GM21825 (cell line): ENCODE measurements around the gene MROH2B.

Source experiments
- ATAC-seq: cut with Tn5 transposase; IDR thresholded peaks from one replicate; pipeline ENCODE4 v1.9.1; 2021; ENCODE audit warnings: mild to moderate bottlenecking, moderate library complexity; ENCODE audit not compliant: unreplicated experiment

MROH2B gene

DNA sequence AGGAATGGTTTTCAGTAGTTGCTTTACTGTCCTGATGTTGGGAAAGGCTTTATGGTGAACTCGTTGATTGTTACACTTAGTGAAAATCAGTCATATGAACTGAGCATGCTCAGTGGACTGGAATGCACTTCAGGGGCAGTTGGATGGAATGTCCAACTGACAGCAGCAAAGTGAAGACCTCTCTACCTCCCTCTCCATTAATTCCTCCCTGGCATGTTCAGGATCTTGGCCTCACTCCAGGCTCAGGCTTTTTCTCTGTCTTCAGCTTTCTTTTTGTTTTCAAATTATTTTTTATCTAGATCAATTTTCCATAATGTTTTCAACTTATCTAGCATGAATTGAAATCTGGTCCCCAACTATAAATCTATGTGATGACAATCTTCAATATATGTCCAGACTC lies at the start of gene MROH2B:
MROH2B (minus strand) TSS at position 101 of the 400 bp plus-strand sequence. CDS start 490 bp downstream, outside the sequence.
- ATAC-seq = no peak

GRCh38 chr5:41120600-41120999 lies 49.5 kb upstream of the MROH2B start:
- ATAC-seq = no peak

- ATAC-seq = no peak
Observed at GRCh38 chr5:41118177-41118576, 47.0 kb upstream of the MROH2B start.

DNA sequence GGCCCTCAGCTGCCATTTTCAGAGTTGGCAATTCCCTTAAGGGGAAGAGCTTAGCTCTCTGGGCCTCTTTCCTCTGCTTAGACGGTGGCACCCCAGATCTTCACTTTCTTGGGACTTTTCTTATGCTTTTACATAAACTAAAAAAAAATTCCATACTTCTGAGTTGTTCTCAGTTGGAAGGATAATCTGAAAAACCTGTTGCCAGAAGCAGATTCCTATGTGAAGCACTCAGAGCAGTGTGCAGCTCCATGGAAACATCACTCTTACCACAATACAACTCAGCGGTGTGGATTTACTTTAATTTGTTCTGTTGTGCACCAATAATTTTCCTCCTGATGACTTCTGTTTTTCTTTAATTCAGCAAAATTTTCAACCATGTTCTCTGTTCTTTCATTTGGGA lies 44.1 kb upstream of the MROH2B start:
- ATAC-seq = no peak

- no peak for ATAC-seq
Observed at GRCh38 chr5:41112486-41113455, 41.6 kb upstream of the MROH2B start.

DNA sequence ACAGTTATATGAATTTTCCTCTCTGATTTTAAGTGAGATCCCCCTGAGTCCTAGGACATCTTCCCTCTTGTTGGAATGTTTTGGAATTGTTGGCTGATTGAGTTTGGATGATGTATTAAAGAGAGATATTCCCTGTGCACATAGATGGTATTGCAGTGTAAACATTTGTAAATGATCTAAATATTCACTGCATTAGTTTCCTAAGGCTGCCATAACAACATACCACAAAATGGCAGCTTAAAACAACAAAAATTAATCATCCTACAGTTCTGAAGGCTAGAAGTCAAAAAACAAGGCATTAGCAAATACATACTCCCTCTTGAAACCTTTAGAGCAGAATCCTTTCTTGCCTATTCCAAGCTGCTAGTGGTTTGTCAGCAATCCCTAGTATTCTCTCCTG lies 38.0 kb upstream of the MROH2B start:
- ATAC-seq = no peak

- ATAC-seq = no peak
Observed at GRCh38 chr5:41102341-41102740, 31.2 kb upstream of the MROH2B start.

GRCh38 chr5:41097642-41098041 lies 26.5 kb upstream of the MROH2B start:
- ATAC-seq = no peak

GRCh38 chr5:41095324-41096101 lies 24.4 kb upstream of the MROH2B start:
- no peak for ATAC-seq

DNA sequence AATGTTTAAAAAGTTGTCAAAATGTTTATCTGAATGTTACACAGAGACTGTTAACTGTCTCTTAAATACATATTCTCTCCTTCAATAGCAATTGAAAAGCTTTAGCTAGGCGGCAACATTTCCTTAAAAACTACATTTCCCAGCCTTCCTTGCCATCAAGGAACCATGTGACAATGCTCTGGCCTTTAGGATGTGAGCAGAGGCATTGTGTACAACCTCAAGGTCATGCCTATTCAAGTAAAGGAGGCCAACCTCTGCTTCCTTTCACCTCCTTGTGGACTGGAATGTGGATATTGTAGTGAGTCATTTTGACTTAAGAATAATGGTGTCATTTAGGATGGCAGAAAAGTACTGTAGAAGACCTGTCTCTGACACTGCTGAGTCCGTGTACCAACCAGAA lies 23.7 kb upstream of the MROH2B start:
- no peak for ATAC-seq

- no peak for ATAC-seq
Observed at GRCh38 chr5:41093803-41094202, 22.7 kb upstream of the MROH2B start.

DNA sequence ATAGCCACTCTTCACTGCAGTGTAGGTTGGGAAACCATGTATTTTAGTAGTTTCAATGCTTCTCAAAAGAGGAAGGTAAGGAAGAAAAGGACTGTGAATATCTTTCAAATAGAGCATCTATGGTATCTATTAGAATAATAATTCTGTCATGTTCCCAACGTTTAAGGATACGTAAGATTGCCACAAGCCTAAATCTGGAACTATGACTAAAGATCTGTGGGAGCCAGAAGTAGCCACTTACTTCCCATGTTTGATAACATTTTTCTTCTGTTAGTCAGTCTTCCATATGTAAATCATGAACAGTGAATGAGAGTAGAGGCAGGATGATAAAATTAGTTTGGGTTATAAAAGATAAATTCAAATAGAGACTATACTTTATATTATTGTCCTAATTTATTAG lies 16.3 kb upstream of the MROH2B start:
- no peak for ATAC-seq

- ATAC-seq = no peak
Observed at GRCh38 chr5:41083306-41083705, 12.2 kb upstream of the MROH2B start.

DNA sequence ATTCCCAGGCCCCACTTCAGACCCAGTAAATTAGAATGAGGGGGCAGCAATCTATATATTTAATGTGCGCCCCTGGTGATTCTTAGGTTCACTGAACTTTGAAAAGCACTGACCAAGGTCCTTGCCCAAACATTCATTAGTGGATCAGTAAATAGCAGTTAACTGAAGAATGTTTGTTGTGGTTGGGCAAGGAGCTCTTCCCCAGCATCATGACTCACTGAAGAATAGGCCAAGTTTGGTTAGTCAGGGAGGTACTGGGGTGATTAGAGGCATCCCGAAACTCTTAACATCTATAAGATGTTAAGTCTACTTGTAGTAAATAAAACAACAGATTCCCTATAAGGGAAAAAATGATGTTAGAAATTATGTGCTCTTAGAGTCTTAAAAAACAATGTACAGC lies 833 bp upstream of the MROH2B start:
- no peak for ATAC-seq

GRCh38 chr5:41067714-41068568 lies 3.2 kb downstream of the MROH2B start:
- ATAC-seq = no peak

DNA sequence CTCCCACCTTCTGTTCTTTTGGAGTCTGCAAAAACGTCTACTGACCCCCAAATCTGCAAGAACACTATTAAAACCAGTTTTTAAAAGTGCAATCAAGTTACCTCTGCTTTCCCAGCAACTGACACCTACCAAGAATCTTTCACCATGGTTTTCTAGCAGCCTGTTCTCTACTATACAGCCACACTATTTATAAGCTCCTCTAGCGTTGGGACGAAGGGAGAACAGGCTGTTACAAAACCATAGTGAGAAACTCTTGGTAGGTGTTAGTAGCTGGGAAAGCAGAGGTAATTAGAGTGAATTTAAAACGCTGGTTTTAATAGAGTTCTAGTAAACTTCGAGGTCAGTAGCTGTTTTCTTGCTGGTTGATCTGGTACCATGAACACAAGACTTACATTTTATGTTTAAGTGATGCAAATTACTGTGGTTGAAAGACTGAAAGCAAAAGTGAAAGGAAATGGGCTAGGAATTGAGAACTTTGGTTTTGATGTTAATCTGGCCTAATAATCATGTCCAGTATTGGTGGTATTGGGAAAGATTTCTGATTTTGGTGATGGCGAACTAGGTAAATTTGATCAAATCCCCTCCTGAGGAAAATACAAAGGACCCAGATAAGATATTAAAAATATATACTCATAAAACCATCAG lies 5.3 kb downstream of the MROH2B start:
- no peak for ATAC-seq

GRCh38 chr5:41057940-41058339 lies 13.2 kb downstream of the MROH2B start:
- ATAC-seq = no peak

DNA sequence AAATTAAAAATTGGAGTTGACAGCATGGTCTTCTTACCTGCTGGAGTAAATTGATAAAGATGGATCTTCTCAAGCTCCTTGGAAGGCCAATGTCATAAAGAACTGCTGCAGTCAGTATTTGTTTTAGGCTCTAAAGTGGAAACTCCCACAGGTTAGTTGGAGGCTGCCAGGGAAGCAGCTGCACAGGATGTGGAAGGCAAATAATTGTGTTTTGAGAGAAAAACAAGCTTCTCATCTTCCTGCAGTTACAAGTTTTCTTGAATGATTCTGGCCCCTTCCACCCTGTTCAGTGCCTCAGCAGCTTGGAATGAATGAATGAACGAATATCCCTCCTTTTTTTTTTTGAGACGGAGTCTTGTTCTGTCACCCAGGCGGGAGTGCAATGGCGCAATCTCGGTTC lies 13.9 kb downstream of the MROH2B start:
- no peak for ATAC-seq

GRCh38 chr5:41048986-41049385 lies 22.2 kb downstream of the MROH2B start:
- ATAC-seq = no peak

GRCh38 chr5:41043109-41043747 lies 27.9 kb downstream of the MROH2B start:
- no peak for ATAC-seq
